GM21723 (cell line): ENCODE results near the gene TOP1.
"Not testable (repeated sequence)": the region's sequence is repeated elsewhere in the genome, so short reads cannot be mapped to it uniquely, and the experiment has no call there.

Experiments
- ATAC-seq: cut with Tn5 transposase; IDR thresholded peaks from one replicate; pipeline ENCODE4 v1.9.1; 2021; ENCODE audit warnings: mild to moderate bottlenecking, moderate library complexity; ENCODE audit not compliant: unreplicated experiment

The TOP1 gene

GRCh38 chr20:41125530-41126457 lies 97.2 kb downstream of the TOP1 start:
- no peak for ATAC-seq

- no peak for ATAC-seq
Measured at GRCh38 chr20:41126719-41127118, 98.1 kb downstream of the TOP1 start.

DNA sequence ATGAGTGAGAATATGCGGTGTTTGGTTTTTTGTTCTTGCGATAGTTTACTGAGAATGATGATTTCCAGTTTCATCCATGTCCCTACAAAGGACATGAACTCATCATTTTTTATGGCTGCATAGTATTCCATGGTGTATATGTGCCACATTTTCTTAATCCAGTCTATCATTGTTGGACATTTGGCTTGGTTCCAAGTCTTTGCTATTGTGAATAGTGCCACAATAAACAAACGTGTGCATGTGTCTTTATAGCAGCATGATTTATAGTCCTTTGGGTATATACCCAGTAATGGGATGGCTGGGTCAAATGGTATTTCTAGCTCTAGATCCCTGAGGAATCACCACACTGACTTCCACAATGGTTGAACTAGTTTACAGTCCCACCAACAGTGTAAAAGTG lies 99.7 kb downstream of the TOP1 start:
- ATAC-seq: not testable (repeated sequence)

DNA sequence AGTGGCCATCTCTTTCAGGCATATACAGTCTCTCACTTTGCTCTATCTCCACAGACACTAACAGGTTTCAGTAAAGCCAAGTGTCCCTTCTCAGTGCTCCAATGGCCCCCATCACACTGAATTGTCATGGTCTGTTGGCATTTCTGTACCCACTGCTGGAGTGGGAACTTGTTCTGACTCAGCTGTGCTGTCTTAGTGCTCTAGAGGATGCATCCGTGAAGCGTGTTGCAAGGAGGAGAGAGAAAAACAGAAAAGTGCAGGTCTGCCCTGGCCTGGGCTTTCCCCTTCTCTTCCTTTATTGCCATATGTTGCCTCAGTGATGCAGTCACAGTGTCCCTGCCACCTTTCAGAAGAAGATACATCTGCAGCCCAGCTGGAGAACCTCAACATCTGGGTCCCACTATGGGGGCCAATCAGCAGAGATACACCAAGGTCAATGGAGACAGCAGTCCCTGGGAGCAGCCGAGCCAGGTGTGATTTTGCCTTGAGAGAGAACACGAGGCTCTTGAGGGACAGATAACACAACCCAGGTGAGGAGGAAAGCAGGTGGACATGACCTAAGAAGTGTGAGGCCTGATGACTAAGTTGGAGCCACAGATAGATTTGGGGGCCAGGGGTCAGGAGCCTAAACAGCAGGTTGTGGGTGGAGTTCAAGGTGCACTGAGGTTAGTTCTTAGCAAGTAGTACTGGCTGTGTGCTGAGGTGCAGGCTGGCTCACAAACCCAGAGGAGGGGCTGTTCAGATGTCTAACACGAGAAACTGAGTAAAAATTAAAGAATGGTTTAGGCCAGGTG lies 103.2 kb downstream of the TOP1 start:
- ATAC-seq: peak; percentile 34

- ATAC-seq: not testable (repeated sequence)
Measured at GRCh38 chr20:41132388-41132775, 103.8 kb downstream of the TOP1 start.

DNA sequence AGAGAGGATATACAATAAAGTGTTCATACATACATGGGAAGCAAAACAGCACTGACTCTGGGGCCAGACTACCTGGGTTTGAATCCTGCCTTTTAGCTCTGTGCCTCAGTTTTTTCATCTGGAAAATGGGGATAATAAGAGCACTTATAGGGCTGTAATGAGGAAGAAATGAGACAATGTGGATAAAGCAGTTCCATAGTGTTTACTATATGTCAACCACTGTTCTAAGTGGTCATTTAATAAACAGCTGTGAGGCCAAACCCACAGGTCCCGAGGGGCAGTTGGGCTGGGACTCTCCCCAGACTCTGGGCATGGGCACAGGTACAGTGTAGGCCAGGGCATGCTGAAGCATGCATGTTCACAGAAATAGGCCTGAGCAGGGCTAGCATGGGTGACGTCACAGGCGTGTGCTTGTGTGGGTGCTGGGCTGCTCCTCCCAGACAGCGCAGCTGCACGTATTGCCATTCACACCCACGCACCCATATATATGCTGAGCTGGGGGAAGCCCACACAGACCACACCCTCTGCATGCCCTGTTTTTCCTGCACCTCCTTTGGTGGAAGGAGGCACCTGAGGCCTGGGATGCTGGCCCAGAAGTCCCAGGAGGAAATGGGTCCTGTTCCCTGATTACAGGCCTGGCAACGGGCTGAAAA lies 105.2 kb downstream of the TOP1 start:
- peak; percentile 48 for ATAC-seq

GRCh38 chr20:41134362-41135186 lies 106.0 kb downstream of the TOP1 start:
- no peak for ATAC-seq

DNA sequence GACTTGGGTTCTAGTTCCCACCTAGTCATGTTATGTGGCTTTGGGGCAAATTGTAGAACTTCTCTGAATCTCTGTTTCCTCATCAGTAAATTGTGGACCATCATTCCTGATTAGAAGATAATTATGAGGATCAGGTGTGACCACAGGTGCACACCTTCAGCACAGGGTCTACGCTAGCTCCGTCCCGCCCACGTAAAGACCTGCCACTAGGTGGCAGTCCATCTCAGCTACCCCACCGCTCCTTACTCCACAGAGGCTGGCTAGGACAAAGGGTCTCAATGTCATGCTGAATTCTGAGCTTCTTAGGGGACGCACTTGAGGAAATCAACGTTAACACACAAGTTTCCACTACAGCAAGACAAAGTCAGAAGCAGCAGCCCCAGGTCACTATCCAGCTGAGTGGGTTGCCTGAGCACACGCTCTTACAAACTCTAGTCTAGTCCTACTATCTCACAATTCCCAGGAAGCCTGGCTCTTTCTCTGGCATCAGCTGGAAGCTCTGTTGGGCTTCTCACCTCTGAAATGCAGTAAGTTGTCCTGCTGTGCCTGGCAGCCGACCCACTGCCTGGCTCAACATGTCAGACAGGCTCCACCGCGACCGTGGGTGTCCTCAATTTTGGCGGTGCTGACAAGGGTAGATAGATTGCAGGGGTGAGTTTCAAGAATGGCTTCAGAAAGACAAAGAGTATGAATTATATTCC lies 106.7 kb downstream of the TOP1 start:
- no peak for ATAC-seq

DNA sequence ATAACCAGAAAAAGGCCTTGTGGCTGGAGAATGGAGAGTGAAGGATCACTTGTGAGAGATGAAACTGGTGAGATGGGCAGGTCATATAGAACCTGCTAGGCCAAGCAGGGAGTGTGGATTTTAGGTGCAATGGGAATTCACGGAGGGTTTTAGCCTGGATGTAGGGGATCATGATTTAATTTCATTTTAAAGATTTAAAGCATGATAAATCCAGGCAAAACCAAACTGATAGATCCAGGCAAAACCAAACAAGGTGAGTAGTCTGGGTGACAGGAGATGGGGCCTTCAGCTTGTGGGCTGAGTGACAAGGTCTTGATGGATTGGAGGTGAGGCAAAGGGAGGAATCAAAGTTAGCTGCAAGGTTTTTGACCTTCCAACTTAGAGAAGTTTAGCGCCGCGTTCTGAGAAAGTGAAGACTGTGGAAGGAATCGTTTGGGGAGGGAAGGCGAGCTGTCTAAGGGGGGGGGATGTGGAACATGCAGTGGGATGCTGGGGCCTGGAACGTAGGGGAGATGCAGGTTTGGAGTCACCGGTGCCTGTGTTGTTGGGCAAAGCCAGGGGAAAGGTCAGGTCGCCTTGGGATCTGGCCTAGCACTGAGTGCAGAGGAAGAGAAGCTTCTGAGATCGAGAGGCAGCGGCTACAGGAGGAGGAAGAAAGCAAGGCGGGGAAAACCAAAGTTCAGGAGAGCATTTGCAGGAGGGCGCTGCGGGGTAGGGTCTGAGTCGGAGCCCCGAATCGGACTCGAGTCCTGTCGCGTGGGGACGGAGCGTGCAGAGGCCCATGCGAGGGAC lies 107.5 kb downstream of the TOP1 start:
- ATAC-seq: no peak

- ATAC-seq: peak; percentile 55
Measured at GRCh38 chr20:41136680-41137613, 108.3 kb downstream of the TOP1 start, which contains the start of gene PLCG1. Gene PLCG1 (plus strand): TSS chr20:41137543. CDS start chr20:41137642, 99 bp downstream.

GRCh38 chr20:41137614-41138474 lies 109.2 kb downstream of the TOP1 start:
- ATAC-seq: peak; percentile 9

DNA sequence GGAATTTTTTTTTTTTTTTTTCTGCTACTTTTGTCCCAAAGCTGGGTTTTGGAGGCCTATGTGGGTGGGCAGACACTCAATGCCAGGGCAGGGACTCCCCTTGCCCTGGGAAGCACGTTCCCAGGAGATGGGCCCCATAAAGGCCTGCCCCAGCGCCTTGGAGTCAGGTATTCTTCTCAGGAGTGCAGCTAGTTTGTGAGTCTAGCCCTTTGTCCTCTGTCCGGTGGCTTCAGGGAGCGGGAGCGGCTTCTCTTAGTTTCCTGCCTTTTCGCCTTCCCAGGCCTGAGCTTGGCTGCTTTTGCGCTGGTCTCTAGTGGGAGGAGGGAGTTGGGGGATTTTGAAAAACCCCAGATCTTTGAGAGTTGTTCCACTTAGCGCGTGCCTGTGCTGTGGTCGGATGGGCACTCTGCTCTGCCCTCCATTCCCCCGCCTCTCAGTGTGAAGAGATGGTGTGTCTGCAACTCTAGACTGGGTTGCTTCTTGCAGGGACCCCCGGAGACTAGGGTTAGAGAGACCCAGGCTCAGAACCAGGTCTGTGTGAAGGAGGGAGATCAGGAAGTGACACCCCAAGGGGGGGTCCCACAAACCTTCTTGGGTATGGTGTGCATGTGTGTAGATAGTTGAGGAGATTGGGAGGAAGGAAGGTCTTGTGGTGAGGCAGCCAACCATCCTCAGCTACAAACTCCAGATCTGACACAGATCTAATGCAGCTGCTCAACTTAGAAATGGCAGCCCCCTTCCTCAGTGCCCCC lies 110.0 kb downstream of the TOP1 start:
- ATAC-seq: no peak

DNA sequence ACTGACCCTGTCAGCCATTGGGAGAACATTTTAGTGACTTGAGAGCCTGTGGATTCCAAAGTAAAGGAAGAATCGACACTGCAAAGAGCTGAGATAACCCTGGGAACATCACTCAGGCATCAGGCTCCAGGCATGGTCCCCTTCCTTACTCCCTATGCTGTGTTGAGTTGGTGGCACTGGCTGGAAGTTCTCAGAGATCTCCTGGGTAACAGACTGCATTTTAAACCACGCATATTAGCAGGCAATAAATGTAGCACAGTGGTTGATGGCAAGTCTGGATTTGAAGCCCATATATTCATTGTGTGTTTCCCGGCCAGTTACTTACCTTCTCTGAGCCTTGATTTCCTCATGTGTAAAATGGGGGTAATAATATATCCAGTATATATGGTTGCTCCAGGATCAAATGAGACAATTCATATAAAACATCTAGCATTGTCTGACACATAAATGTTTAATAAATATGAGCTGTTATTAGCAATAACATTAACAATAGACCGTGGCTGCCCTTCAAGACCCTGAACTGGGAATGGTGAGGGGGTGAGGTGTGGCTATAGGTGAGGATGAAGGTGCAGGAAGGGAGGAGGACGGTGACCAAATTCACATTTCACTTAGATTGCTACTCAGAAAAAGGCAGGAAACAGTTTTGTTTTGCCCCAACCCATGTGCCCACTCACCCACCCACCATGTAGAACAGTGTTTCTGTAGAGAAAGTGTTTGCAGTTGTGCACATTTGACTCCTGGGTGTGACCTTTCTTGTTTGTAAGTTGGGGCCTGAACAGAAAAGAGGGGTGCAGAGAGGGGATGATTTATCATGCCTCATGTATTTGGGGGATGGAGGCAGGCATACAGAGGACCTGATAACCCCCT lies 110.8 kb downstream of the TOP1 start:
- no peak for ATAC-seq

DNA sequence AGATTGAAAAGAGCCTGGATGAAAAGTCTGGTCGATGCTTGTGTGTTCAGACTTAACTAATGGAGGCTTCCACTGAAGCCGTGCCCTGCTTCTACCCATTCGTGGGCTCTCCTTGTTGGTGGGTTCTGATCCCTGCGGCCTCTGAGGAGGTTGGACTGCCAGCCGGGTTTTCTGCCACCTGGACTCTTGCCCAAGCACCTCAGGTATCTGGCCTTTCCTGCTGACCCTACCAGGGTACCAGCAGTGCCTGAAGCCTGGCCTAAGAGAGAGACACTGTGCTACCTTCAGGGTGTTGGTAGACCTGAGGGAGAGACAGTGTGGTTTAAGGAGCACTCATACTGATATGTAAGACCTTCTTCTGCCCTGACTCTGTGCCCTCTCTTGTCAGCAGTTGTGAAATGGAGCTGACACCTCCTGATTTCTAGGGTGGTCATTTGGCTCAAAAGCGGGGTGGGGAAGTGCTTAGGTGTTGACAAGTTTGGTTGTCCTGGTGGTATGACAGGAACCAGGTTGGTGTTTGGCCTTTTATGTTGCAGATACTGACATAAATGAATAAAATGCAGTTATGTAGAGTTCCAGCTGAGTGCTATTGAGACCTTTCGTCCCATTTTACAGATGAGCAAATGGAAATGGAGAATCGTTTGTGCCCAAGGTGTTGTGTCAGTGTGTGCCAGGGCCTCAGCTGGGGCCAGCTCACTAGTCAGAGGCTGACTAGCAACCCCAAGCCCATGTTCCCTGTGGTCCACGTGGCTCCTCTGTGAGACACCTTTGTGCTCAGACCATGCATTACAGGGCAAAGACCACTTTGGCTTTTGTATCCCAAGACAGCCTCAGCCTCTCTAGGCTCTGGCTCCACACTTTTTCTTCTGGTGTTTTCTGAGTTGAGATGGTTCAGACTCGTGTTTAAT lies 111.9 kb downstream of the TOP1 start:
- no peak for ATAC-seq
